Measurements from ENCODE around the gene CLEC2L.

CLEC2L gene

DNA sequence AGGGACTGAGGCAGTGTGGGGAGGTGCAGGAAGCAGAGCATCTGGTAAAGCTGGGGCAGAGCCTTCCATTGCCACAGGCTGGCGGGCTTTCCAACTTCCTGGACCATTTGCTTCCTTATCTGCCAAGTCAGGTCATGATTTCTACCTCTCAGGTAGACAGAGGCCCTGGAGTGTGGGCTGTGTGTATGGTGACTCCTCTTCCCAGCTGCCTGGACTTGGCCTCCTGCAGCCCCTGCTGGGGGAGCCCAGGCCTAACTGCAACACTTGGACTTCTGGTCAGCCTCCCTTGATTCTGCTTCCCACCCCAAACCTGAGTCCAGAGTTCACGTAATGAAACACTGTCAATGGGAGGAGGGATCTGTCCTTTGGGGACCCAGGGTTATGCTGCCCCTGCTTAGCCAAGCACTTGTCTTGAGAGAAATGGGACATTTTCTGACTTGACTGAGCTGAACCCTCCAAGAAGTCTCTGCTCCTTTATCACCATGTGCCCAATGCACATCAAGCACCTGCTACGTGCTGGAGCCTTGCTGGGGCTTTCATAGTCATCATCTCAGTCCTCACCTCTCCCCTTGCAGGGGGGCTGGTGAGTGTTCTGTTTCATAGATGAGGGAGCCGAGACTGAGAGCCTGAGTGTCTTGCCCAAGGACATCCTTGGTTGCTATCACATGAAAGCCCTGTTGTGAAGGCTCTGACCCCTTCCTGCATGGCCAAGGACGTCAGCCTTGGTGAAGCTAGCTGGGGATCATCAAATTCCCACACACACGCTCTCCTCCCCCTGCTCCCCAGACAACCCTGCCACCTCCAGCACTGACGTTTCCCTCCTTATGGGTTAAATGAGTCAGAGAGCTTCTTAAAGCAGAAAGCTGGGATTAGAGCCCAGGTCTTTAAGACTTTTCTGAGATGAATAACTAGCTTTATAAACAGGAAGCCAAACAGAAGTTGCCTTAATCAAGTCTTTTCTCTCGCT, 3.4 kb downstream of the CLEC2L start:
- TF ChIP-seq, protein P1, sequence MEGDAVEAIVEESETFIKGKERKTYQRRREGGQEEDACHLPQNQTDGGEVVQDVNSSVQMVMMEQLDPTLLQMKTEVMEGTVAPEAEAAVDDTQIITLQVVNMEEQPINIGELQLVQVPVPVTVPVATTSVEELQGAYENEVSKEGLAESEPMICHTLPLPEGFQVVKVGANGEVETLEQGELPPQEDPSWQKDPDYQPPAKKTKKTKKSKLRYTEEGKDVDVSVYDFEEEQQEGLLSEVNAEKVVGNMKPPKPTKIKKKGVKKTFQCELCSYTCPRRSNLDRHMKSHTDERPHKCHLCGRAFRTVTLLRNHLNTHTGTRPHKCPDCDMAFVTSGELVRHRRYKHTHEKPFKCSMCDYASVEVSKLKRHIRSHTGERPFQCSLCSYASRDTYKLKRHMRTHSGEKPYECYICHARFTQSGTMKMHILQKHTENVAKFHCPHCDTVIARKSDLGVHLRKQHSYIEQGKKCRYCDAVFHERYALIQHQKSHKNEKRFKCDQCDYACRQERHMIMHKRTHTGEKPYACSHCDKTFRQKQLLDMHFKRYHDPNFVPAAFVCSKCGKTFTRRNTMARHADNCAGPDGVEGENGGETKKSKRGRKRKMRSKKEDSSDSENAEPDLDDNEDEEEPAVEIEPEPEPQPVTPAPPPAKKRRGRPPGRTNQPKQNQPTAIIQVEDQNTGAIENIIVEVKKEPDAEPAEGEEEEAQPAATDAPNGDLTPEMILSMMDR (conservative IDR thresholded peaks at IDR 0.05; ENCODE audit: low read length) = no peak
- peak; percentile 74 for DNase-seq (ENCODE audit: low read depth)
- H3K4me3 ChIP-seq (ENCODE audit: low read length) = no peak overlapping the region

DNA sequence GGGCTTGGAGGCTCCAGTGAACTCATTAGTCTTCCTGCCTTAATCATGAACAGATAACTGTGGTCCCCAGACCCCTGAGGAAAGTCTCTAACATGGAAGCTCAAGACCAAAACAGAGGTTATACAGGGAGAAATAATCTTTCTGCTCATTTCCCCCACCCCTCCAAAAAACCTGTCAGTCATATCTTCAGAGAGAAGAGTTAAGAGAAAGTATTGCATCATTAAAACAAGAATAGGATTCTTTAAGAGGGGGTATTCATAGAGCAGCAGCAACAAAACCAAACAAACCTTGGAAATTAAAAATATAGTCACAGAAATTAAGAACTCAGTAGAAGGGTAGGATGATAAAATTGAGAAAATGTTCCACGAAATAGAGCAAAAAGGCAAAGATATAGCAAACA, 7.6 kb downstream of the CLEC2L start:
- TF ChIP-seq, protein P1 (conservative IDR thresholded peaks at IDR 0.05; ENCODE audit: low read length) = no peak
- DNase-seq (ENCODE audit: low read depth) = no peak

DNA sequence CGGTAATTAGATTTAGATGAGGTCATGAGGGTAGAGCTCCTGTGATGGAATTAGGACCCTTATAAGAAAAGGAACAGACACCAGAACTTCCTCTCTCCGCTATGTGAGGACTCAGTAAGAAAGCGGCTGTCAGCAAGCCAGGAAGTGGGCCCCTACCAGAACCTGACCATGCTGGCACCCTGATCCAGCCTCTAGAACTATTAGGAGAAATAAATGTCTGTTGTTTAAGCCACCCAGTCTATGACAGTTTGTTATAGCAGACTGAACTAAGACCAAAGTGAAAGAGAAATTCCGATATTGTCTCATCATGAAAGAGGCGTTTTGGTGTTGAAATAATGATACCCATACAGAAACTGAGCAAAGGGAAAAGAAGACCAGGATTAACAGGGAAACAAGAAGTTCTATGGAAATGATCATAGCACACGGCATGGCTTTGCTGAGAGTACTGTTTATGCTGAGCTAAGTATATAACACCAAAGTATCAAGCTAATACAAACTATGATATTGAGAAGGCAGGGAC, 9.2 kb downstream of the CLEC2L start:
- no peak overlapping the region for H3K4me3 ChIP-seq (ENCODE audit: low read length)
- TF ChIP-seq, protein P1 (conservative IDR thresholded peaks at IDR 0.05; ENCODE audit: low read length) = no peak
- no peak for DNase-seq (ENCODE audit: low read depth)

More for the DNA sequence above, 7.6 kb downstream of the CLEC2L start:
- no peak overlapping the region for H3K4me3 ChIP-seq (ENCODE audit: low read length)

DNA sequence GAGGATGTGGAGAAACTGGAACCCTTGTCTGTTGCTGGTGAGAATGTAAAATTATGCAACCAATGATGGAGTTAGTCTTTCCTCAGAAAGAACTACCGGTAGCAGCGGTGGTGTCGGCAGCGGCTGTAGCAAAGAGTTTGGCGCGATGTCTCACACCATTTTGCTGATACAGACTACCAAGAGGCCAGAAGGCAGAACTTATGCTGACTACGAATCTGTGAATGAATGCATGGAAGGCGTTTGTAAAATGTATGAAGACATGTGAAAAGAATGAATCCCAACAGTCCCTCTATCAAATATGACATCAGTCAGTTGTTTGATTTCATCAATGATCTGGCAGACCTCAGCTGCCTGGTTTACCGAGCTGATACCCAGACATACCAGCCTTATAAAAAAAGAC, 10.6 kb downstream of the CLEC2L start:
- H3K4me3 ChIP-seq (ENCODE audit: low read length) = no peak overlapping the region
- no peak for DNase-seq (ENCODE audit: low read depth)
- TF ChIP-seq, protein P1 (conservative IDR thresholded peaks at IDR 0.05; ENCODE audit: low read length) = no peak

DNA sequence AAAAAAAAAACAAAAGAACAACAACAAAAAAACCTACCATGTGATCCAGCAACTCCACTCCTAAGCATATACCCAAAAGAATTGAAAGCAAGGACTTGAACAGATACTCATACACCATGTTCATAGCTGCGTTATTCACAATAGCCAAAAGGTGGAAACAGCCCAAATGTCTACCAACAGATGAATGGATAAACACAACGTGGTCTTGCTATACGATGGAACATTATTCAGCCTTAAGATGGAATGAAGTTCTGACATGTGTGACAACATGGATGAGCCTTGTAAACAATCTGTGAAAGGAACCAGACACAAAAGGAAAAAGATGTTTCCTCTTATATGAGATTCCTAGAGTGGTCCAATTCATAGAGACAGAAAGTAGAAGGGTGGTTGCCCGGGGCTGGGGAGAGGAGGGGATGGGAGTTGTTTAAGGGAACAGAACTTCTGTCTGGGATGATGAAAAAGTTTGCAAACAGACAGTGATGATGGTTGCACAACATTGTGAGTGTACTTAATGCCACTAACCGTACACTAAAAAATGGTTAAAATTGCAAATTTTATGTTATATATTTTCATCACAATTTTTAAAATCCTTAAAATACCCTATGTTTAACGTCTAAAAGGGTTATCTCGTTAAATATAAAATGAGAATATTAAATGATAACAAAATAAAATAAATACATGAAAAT, 11.6 kb downstream of the CLEC2L start:
- H3K4me3 ChIP-seq (ENCODE audit: low read length) = no peak overlapping the region
- DNase-seq (ENCODE audit: low read depth) = no peak
- TF ChIP-seq, protein P1 (conservative IDR thresholded peaks at IDR 0.05; ENCODE audit: low read length) = no peak

DNA sequence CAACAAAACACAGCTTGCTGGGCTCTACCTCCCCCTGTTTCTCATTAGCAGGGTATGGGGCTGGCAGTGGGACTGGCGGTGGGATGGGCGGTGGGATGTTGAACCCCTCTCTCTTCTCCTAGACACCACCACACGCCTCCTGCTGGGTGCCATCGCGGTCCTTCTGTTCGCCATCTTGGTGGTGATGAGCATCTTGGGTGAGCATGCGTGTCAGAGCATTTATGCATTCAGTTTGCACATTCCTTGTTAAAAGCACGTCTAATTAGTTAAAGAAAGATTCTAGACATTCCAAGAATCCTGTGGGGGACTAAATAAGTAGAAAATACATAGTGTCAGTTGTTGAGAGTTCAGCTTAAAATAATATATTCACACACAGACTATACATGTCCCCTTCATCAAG, 12.7 kb downstream of the CLEC2L start:
- no peak for DNase-seq (ENCODE audit: low read depth)
- H3K4me3 ChIP-seq (ENCODE audit: low read length) = no peak overlapping the region
- TF ChIP-seq, protein P1 (conservative IDR thresholded peaks at IDR 0.05; ENCODE audit: low read length) = no peak

Measured in AG10803 (cell line).